Brain pericyte (primary cell): ENCODE results near the gene NOXA1.

ENCODE experiments used
- DNase-seq: peaks from one replicate; pipeline ENCODE4 v3.0.0-alpha.2; 2012; ENCODE audit warnings: low read depth, low spot score

The NOXA1 gene

DNA sequence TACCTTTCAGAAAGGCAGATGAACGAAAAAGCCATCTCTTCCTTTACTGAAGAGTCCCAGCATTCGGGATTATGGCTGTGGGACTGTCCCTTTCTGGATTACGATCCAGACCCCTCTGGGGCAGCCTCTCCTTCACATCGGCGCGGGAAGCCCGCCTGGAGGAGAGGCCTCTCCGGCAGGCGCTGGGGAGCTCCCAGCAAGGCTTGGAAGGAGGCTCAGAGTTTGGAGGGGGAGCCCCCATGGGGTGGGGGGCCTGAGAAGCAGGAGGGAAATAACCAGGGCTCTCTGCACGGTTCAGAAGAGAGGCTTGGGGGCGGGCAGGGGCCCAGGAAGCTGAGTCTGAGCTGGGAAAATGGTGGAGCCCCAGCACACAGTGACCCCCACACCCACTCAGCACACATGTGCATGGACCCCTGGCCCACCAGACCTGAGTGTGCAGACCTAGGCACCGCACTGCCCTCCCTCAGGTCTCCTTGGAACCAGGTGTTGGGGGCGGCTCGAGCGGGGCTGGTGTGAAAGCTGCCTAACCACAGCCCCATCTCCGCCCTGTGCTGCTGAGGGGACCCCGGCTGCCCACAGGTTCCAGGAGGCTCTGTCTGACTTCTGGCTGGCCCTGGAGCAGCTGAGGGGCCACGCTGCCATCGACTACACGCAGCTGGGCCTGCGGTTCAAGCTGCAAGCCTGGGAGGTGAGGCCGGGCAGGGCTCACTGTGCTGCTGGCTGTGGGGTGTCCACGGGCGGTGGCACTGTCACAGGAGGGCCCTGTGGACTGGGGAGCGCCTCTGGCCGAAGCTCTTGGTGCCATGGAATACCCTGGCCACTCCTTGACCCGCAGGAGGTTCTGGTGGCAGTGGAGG is 4.5 kb downstream of the NOXA1 start:
- DNase-seq = no peak

- no peak for DNase-seq
Observed at GRCh38 chr9:137428311-137428630, 5.1 kb downstream of the NOXA1 start.

- no peak for DNase-seq
Observed at GRCh38 chr9:137428841-137429545, 5.8 kb downstream of the NOXA1 start.

DNA sequence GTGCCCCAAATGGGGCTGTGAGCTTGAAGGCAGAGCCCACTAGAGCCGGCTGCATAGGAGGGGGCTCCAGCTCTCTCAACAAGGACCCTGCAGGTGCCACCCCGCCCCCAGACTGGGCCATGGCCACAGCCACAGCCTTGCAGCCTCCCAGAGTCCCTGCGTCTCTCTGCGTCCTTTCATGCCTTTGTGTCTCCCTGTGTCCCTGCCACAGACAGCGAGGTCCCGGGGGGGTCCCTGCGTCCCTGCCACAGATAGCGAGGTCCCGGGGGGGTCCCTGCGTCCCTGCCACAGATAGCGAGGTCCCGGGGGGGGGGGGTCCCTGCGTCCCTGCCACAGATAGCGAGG is 6.3 kb downstream of the NOXA1 start:
- no peak for DNase-seq

DNA sequence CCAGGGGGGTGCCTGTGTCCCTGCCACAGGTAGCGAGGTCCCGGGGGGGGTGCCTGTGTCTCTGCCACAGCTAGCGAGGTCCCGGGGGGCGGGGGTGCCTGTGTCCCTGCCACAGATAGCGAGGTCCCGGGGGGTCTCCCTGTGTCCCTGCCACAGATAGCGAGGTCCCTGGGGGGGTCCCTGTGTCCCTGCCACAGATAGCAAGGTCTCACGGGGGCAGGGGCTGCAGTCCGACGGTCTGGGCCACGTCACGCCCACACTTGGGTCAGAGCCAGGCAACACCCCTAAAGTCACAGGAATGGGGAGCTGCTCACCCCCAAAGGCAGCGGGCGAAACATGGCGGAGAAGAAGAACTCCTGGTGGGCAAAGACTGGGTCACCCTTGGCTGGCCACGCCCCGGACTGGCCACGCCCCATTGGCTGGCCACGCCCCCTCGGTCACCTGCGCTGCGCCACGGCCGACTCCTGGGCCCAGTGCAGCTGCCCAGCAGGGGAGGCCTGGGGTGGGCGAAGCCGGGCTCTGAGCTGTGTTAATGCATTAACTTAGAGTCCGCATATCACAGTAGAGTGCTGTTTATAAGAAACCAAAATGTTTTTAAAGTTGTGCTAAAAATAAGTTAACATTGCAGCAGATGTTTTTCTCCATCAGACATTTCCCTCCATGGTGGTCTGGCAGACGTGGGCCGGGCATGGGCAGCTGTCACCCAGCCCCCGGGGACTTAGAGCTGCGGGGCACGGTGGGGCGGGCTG is 7.0 kb downstream of the NOXA1 start:
- no peak for DNase-seq

DNA sequence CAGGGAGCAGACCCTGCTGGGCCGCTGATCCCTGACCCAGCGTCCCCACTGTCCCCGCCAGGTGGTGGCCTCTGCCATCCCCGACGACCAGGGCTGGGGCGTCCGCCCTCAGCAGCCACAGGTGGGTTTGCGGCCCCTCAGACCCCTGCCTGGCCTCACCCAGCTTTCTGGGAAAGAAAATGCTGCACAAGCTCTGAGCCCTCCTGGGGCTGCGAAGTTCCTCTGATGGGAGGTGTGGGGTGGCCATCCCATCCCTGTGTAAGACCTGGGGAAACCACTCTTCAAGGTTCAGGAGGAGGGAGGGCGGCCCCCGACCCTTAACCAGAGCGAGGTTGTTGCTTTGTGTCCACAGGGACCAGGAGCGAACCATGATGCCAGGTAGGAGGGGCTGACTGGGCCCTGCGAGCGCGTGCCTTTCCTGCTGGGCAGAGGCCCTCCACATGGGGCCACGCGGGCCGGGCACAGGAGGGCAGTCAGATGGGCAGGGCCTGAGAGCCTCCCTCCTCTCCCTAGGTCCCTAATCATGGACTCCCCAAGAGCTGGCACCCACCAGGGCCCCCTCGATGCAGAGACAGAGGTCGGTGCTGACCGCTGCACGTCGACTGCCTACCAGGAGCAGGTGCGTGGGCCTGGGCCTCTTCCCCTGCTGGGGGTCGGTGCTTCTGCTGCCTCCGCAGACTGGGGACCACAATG is 7.7 kb downstream of the NOXA1 start:
- DNase-seq = no peak

DNA sequence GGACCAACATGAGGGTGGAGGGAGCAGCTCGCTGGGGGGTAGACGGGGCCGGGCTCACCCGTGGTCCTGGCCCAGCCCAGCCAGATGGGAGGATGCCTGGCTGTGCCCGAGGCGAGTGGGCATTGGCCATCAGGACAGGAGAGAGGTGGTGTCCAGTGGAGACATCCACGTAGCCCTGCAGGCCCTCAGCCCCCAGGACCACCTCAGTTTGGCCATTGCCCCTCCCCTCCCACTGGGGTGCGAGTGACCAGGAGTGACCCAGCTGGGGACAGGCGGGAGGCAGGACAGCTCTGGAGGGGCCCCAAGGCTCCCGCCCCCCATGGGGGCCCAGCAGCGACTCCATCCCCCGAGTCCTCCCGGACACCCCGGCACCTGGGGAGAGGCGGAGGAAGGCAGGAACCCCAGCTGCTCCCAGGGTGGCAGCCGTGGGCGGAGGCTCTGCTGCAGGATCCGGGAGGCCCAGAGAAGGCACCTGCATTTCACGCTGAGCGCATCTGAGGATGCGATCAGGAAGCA is 8.3 kb downstream of the NOXA1 start:
- DNase-seq = no peak

DNA sequence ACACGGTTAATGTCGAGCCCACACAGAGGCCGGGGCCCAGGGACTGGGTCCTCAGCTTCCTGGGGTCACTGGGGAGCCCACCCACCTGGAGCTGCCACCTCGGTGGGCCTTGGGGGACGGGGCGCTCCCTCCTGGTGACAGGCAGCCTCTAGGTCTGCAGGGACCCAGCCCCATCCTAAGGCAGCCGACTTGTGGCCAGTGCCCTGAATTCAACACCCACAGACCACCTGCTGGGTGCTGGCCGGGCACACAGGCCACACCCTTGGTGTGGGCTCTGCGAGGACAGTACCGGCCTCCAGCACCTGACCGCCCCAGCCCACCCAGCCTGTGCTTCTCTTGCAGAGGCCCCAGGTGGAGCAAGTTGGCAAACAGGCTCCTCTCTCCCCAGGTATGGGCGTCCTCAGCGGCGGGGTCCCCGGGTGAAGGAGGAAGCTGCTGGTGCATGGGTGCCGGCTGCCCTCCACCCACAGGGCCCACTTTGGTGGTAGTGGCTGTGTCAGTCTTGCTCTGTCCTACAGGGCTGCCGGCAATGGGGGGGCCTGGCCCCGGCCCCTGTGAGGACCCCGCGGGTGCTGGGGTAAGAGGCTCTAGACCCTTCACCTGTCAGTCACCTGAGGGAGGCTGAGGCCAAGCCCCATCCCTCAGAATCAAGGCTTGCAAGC is 9.6 kb downstream of the NOXA1 start:
- no peak for DNase-seq

DNA sequence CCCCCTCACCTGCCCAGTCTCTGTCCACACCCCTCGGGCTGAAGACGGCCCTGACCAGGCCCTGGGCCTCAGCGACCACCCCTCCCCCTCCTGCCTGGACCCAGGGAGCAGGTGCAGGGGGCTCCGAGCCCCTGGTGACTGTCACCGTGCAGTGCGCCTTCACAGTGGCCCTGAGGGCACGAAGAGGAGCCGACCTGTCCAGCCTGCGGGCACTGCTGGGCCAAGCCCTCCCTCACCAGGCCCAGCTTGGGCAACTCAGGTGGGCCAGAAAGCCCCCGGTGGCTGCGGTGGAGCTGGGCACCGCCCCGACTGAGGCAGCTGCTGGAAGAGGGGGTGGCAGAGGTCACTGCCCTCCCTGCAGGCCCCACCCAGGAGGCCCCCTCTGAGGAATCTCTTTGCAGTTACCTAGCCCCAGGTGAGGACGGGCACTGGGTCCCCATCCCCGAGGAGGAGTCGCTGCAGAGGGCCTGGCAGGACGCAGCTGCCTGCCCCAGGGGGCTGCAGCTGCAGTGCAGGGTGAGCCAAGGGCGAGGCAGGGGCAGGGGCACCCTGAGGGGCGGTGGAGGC is 10.2 kb downstream of the NOXA1 start:
- DNase-seq = no peak

DNA sequence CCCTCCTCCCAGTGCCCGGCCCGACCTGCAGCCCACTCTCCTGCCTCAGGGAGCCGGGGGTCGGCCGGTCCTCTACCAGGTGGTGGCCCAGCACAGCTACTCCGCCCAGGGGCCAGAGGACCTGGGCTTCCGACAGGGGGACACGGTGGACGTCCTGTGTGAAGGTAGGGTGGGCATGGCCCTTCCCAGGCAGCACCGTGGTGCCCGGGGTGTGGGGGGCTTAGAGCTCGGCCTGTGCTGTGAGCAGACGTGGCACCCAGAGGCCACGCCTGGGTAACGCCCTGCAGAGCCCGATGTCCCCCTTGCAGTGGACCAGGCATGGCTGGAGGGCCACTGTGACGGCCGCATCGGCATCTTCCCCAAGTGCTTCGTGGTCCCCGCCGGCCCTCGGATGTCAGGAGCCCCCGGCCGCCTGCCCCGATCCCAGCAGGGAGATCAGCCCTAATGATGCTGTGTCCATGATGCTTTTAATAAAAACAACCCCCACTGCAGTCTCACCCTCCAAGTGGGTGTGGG is 10.8 kb downstream of the NOXA1 start:
- no peak for DNase-seq

DNA sequence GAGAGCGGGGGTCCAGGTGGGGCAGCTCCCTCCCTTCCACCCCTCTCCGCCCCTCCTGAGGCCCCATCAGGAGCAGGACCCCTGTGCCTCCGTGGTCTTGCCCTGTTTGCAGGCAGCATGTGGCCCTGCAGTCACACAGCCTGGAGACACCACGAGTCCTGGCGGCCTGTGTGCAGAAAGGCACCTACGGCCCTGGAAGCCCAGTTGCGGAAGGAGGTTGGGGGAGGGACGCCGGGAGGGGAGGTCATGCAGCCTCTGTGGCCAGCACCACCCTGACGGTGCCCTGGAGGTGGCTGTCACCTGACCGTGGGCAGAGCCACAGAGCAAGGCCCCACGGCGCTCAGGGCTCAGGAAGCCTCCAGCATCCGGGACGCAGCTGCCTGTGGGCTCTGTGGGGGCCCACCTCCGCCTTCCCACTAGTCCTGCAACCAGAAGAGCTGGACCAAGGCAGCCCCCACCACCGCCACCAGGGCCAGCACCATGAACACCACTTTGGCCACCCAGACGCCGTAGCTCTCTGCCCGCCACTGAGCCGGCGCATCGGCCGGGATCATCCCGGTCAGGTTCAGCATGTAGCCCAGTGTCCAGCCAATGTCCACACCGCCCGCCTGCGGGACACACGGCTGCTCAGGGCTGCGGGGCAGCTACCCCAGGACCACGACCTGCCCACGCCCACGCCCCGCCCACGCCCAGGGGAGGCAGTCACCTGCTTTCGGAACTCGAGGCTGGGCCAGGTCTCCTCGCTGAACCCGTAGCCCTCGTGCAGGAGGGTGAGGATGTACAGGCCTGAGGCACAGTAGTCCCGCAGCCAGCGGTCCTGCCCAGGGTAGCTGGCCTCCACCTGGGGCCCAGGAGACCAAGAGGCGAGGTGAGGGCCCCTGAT is 11.5 kb downstream of the NOXA1 start:
- no peak for DNase-seq

- DNase-seq = no peak
Observed at GRCh38 chr9:137435381-137435891, 12.2 kb downstream of the NOXA1 start.

- DNase-seq = no peak
Observed at GRCh38 chr9:137435980-137436760, 13.0 kb downstream of the NOXA1 start.

- no peak for DNase-seq
Observed at GRCh38 chr9:137436761-137437600, 13.8 kb downstream of the NOXA1 start.

DNA sequence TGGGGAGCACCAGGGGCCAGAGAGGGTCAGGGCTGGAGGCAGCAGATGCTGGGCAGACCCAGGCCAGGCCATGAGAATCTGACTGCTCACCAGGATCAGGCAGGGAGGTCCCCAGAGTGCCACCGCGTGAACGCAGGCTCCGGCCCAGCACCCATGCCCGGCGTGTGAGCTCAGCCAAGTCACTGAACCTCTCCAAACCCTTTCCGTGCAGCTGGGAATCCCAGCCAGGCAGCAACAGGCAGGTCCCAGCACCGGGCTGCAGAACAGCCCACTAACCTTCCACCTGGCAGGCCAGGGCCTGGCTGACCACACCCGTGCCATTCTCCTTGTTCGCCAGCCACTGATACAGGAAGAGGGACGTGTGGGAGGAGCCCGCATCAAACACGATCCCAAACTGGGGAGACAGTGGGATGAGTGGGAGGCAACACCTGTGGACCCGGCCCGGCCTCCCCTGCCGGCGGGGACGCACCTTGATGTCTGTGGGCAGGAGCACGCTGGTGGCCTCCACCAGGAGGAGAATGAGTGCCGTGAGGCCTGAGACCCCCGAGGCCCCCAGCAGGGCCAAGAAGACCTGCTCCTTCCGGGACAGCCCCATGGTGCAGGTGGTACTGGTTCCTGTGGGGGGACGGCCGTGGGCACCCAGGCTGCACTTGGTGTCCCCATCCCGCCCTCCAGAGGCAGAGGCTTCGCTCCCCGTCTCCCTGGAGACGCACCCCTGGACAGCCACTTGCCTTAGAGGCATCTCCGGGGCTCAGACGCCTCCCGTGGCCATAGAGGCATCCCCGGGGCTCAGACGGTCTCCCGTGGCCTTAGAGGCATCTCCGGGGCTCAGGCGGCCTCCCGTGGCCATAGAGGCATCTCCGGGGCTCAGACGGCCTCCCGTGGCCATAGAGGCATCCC is 14.7 kb downstream of the NOXA1 start:
- DNase-seq = no peak

- no peak for DNase-seq
Observed at GRCh38 chr9:137438591-137439157, 15.5 kb downstream of the NOXA1 start.
